GM12865 (cell line): ENCODE results near the gene SLC48A1.

ENCODE experiments used
- DNase-seq: peaks from one replicate; pipeline ENCODE4 v3.0.0; 2010; ENCODE audit warnings: low read depth
- H3K4me3 ChIP-seq: 2 replicates; pipeline ENCODE4 v1.5.1; 2011; ENCODE audit warnings: mild to moderate bottlenecking, low read depth, low read length, control low read depth
- TF ChIP-seq, protein P1 (sequence below): IDR thresholded peaks from 2 replicates; pipeline ENCODE4 v1.5.1; 2011; ENCODE audit warnings: low read length, control low read depth, low read depth, inconsistent platforms; ENCODE audit not compliant: insufficient read depth; ENCODE audit errors: missing control alignments

Gene SLC48A1

GRCh38 chr12:47771304-47771703 is 1.7 kb upstream of the SLC48A1 start:
- DNase-seq, result no peak
- TF ChIP-seq, protein P1, sequence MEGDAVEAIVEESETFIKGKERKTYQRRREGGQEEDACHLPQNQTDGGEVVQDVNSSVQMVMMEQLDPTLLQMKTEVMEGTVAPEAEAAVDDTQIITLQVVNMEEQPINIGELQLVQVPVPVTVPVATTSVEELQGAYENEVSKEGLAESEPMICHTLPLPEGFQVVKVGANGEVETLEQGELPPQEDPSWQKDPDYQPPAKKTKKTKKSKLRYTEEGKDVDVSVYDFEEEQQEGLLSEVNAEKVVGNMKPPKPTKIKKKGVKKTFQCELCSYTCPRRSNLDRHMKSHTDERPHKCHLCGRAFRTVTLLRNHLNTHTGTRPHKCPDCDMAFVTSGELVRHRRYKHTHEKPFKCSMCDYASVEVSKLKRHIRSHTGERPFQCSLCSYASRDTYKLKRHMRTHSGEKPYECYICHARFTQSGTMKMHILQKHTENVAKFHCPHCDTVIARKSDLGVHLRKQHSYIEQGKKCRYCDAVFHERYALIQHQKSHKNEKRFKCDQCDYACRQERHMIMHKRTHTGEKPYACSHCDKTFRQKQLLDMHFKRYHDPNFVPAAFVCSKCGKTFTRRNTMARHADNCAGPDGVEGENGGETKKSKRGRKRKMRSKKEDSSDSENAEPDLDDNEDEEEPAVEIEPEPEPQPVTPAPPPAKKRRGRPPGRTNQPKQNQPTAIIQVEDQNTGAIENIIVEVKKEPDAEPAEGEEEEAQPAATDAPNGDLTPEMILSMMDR, result no peak
- H3K4me3 ChIP-seq, result no peak overlapping the region

DNA sequence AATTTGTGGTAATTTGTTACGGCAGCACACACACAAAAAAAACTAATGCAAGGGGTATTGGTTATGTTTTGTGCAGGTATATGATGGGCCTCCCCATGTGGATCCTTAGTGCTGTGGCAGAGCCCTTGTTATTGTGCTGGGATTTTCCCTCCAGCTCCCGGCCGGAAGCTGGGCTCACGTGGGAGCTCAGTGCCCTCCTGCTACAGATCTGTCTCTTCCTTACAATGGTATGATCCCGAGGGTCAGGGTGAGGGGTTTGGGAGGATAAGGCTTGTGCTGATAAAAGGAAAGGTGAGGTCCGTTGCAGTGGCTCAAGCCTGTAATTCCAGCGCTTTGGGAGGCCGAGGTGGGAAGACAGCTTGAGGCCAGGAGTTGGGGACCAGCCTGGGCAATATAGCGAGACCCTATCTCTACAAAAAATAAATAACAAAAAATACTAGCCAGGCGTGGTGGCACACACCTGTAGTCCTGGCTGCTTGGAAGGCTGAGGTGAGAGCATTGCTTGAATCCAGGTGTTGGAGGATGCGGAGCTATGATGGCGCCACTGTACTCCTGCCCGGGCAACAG is 861 bp upstream of the SLC48A1 start:
- TF ChIP-seq, protein P1, result no peak
- DNase-seq, result no peak
- H3K4me3 ChIP-seq, result no peak overlapping the region

DNA sequence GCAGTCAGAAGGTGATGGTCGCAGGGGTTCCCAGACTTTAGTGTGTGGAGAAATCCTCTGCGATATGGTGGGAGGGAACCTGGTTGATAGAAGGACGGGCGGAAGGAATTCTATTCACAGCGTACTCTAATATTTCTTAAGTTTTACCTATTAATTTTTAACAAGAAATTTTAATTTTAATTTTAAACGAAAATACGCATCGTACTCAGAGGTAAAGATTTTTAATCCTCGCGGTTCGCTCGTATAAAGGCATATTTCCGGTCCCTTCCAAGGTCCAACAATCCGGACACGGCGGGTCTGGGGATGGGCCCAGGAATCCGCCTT is 338 bp upstream of the SLC48A1 start:
- peak overlapping the region; percentile 55 for H3K4me3 ChIP-seq
- TF ChIP-seq, protein P1, result no peak
- DNase-seq, result no peak

DNA sequence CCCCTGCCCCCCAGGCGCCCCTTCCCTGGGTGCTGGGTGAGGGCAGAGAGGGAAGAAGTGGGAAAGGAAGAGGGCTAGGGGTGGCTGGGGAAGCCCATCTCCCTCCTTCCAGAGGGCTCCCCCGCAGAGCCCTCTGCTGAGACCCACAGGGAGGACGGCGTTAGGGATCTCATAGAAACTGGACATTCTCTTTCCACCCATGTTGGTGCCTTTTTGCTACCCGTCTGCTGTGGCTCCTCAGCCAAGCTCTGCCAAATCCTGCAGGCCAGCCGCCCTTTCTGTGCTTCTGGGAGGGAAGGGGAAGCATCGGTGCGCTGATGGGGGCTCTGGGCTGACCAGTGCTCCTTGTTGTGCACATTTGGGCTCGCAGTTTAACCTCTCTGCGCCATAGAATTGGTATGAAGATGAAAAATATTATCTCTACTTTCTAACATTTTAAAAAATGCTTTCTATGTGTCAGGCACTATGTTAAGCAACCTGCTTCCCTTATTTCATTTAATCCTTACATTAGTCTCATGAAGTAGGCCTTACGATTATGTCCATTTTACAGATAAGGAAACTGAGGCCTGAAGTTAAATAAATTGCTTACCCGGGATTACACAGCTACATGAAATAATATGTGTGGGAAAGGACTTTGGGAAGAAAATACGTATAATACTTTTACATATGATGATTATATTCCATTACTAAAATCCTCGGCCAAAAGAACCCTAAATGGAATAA is 981 bp downstream of the SLC48A1 start:
- H3K4me3 ChIP-seq, result peak overlapping the region; percentile 61
- no peak for DNase-seq
- TF ChIP-seq, protein P1, result no peak

GRCh38 chr12:47774663-47775062 is 1.6 kb downstream of the SLC48A1 start:
- TF ChIP-seq, protein P1, result no peak
- H3K4me3 ChIP-seq, result no peak overlapping the region
- DNase-seq, result no peak

GRCh38 chr12:47775100-47775911 is 2.3 kb downstream of the SLC48A1 start:
- peak; percentile 23 for DNase-seq
- H3K4me3 ChIP-seq, result no peak overlapping the region
- TF ChIP-seq, protein P1, result no peak
